Measurements from ENCODE around the gene CDC25A.
A peak's percentile ranks its signal among the peaks of the same experiment; 100 is the strongest.

The CDC25A gene

DNA sequence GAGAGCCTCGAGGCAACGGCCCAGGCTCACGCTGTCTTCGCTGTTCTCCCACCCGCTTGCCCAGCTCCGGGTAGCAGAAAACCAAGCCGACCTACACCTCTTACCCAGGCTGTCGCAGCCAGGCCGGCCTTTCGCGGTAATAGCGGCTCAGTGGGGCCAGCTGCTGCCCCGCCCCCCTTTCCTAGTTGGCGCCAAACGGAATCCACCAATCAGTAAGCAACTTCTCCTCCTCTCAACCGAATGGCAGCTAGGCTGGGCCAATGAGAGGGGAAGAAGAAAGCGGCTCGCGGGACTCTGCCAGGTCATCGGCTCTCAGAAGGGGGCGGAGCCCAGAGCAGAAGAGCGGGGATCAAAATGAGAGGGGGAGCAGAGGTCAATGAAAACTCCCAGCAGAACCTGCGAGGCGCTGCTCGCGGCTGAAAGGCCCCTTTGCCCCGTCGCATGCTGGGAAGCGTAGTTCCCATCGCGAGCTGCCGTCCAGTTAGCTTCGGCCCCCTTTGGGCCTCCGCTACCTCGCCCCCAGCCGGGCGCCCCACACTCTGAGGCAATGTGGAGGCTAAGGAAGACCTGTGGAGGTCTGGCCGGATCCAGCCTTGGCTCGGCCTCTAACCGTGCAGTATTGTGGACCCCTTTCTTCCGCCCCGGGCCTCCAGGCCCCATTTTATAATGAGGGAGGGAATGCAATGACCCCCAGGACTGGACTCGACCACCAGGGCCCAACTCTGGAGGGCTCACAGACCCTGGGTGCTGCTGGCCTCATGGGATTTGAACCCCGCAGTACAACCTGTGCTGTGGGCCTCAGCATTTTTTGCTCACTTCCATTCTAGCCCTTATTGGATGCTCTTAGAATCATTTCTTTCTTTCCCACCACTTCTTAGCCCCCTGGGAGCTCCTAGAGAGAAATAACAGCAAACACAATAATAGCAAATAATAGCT, at the start of gene CDC25A:
CDC25A (minus strand) TSS at position 152 of the 936 bp plus-strand sequence. CDS start 470 bp downstream, outside the sequence.
- TF ChIP-seq, protein P1, sequence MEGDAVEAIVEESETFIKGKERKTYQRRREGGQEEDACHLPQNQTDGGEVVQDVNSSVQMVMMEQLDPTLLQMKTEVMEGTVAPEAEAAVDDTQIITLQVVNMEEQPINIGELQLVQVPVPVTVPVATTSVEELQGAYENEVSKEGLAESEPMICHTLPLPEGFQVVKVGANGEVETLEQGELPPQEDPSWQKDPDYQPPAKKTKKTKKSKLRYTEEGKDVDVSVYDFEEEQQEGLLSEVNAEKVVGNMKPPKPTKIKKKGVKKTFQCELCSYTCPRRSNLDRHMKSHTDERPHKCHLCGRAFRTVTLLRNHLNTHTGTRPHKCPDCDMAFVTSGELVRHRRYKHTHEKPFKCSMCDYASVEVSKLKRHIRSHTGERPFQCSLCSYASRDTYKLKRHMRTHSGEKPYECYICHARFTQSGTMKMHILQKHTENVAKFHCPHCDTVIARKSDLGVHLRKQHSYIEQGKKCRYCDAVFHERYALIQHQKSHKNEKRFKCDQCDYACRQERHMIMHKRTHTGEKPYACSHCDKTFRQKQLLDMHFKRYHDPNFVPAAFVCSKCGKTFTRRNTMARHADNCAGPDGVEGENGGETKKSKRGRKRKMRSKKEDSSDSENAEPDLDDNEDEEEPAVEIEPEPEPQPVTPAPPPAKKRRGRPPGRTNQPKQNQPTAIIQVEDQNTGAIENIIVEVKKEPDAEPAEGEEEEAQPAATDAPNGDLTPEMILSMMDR (IDR thresholded peaks at IDR 0.05; ENCODE audit: low read depth, low read length), result no peak
- peak; percentile 99 for DNase-seq (ENCODE audit: low read depth in 2 of 2)

DNA sequence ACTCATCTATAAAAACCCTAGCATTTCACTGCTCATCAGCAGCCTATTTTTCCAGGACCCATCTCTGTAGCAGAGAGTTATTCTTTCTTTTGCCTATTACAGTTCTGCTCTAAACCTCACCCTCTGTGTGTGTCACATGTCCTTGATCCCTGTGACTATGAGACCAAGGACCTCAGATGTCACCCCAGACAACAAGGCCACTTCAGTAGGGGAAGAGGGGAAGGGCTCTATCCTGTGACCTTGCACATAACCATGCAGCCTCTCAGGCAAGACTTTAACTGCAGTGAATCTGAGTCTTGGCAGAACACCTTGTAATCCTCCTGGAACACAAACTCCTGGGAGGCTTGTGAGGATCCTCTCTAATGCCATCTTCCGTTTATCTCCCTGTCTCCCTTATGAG, 48.3 kb upstream of the CDC25A start:
- H3K4me3 ChIP-seq (replicated peaks in 1 of 2; ENCODE audit: low read depth in 2 of 2, low read length in 2 of 2), result no peak overlapping the region
- TF ChIP-seq, protein P1 (IDR thresholded peaks at IDR 0.05; ENCODE audit: low read depth, low read length), result no peak
- no peak for DNase-seq (ENCODE audit: low read depth in 2 of 2)

More for the DNA sequence above, at the start of gene CDC25A:
- H3K4me3 ChIP-seq (replicated peaks in 1 of 2; ENCODE audit: low read depth in 2 of 2, low read length in 2 of 2), result peak within 1 kb of the TSS; percentile 84 to 86

DNA sequence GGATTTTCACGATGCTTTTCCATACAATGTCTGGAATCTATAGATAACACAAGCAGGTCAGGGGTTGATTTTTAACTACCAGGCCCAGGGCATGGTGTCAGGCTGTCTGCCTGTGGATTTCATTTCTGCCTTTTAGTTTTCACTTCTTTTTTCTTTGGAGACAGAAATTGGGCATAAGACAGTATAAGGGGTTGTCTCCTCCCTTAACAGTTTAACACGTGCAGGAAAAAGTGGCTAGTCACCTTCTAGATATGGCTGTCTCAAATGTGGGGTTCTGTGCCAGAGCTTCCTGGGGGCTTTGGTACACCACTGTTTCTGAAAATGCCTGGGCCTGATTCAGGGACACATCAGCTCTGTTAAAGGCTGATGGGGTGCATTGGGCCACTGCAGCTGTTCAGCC, 45.3 kb upstream of the CDC25A start:
- TF ChIP-seq, protein P1 (IDR thresholded peaks at IDR 0.05; ENCODE audit: low read depth, low read length), result no peak
- H3K4me3 ChIP-seq (replicated peaks in 1 of 2; ENCODE audit: low read depth in 2 of 2, low read length in 2 of 2), result no peak overlapping the region
- DNase-seq (ENCODE audit: low read depth in 2 of 2), result no peak

DNA sequence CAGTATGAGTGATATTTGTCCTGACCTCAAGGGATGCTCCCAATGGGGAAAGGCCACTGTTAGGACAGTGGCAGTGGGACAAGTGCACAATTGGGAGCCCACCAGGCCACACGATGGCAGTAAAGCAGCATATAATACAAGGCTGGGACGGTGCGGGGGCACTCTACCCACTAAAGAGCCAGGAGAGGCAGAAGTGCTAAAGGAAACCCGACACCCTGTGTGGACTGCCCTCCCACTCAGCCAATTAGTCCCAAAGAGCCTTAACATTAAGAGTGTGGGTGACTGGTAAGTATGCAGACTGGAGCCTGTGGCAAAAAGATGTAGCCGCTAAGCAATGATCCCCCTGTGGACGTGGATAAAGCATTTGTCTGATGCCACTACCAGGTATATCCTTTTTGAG, 44.5 kb upstream of the CDC25A start:
- H3K4me3 ChIP-seq (replicated peaks in 1 of 2; ENCODE audit: low read depth in 2 of 2, low read length in 2 of 2), result no peak overlapping the region
- TF ChIP-seq, protein P1 (IDR thresholded peaks at IDR 0.05; ENCODE audit: low read depth, low read length), result peak; percentile 57
- DNase-seq (ENCODE audit: low read depth in 2 of 2), result peak; percentile 62 to 70

DNA sequence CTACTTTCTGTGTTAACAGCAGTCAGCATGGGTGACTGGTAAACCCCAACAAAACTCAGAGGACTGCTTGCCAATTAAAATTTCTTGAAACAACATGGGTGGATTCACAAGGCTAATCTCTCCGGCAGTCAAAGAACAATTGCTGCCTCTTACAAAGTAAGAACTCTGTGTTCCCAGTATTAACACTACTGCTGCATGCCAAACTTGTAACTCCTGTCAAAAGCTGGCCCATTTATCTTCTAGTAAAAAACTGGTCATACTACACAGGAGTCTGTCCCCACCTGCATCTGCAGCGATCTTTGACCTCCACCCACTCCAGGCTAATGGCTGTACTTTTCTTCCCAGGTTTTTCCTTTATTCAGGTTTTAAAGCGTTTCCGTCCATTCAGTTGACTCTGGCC, 44.0 kb upstream of the CDC25A start:
- peak in 1 of 2 donors; percentile 37 for DNase-seq (ENCODE audit: low read depth in 2 of 2)
- TF ChIP-seq, protein P1 (IDR thresholded peaks at IDR 0.05; ENCODE audit: low read depth, low read length), result no peak

DNA sequence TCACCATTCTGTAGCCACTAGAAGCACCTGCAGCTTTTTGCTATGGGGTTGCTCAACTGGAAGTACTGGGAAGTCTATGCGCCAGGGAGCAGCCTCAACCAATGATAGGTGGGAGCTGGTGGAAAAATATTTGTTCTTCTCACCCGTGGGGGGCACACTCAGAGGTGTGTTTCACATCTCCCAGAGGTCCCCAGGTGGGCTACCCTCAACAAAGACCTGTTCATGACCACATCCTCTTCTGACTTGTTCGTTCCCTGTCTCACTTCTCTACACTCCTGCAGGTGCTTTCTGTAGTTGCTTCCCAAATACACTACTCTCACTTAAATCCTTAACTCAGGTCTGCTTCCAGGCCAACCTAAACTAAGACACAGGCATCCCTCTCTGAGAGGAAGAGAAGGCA, 38.7 kb upstream of the CDC25A start:
- DNase-seq (ENCODE audit: low read depth in 2 of 2), result no peak
- TF ChIP-seq, protein P1 (IDR thresholded peaks at IDR 0.05; ENCODE audit: low read depth, low read length), result no peak
- H3K4me3 ChIP-seq (replicated peaks in 1 of 2; ENCODE audit: low read depth in 2 of 2, low read length in 2 of 2), result no peak overlapping the region

More for the DNA sequence above, 44.0 kb upstream of the CDC25A start:
- no peak overlapping the region for H3K4me3 ChIP-seq (replicated peaks in 1 of 2; ENCODE audit: low read depth in 2 of 2, low read length in 2 of 2)

Measured in cardiac fibroblast (primary cell).